Bronchus fibroblast of lung (primary cell): ENCODE measurements around the gene ANAPC2. TPM values are rescaled to one million over a fixed set of nuclear protein-coding genes. Genes with fewer than 3 reads are reported as not detected.

Experiments used
- total RNA-seq: library from RNA; depleted of rRNA; stranded (reverse); fragments of >200 nt; gene quantifications from 2 replicates; pipeline ENCODE4 v1.2.3, GENCODE V29; 2015

The ANAPC2 gene, protein sequence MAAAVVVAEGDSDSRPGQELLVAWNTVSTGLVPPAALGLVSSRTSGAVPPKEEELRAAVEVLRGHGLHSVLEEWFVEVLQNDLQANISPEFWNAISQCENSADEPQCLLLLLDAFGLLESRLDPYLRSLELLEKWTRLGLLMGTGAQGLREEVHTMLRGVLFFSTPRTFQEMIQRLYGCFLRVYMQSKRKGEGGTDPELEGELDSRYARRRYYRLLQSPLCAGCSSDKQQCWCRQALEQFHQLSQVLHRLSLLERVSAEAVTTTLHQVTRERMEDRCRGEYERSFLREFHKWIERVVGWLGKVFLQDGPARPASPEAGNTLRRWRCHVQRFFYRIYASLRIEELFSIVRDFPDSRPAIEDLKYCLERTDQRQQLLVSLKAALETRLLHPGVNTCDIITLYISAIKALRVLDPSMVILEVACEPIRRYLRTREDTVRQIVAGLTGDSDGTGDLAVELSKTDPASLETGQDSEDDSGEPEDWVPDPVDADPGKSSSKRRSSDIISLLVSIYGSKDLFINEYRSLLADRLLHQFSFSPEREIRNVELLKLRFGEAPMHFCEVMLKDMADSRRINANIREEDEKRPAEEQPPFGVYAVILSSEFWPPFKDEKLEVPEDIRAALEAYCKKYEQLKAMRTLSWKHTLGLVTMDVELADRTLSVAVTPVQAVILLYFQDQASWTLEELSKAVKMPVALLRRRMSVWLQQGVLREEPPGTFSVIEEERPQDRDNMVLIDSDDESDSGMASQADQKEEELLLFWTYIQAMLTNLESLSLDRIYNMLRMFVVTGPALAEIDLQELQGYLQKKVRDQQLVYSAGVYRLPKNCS
- total RNA-seq: 10.3 and 15.3 TPM in 2 replicates

DNA sequence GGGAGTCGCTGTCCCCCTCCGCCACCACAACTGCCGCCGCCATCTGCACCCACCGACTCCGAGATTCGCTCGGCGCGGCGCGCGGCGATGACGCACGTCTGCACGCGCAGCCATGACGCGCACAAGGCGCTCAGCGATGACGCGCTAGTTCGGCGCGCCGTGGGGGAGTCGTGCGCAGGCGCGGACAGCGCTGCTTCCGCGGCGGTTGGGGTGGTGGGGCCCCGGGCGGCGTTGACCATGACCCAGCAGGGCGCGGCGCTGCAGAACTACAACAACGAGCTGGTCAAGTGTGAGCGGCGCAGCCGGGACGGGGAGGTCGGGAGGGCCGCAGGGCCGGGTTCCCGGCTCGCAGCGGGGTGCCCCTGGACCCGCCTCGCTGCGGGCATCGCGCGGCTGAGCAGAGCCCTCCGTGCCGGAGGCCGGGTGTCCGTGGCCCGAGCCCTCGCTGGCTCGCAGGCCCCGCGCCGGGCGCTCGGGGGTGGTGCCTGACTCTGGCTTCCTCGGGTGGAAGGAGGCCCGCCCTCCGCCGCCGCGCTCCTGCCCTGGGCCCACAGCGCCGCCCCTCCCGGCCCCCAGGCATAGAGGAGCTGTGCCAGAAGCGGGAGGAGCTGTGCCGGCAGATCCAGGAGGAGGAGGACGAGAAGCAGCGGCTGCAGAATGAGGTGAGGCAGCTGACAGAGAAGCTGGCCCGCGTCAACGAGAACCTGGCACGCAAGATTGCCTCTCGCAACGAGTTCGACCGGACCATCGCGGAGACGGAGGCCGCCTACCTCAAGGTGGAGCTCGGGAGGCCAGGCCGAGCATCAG, at the start of gene ANAPC2, which contains the start of gene SSNA1:
Gene ANAPC2, minus strand, starts transcription at position 71 of the 807 bp plus-strand sequence. Its CDS starts 28 bp downstream, at position 43.
Gene SSNA1, plus strand, starts transcription at position 187 of the 807 bp plus-strand sequence. Its CDS starts 51 bp downstream, at position 238.

DNA sequence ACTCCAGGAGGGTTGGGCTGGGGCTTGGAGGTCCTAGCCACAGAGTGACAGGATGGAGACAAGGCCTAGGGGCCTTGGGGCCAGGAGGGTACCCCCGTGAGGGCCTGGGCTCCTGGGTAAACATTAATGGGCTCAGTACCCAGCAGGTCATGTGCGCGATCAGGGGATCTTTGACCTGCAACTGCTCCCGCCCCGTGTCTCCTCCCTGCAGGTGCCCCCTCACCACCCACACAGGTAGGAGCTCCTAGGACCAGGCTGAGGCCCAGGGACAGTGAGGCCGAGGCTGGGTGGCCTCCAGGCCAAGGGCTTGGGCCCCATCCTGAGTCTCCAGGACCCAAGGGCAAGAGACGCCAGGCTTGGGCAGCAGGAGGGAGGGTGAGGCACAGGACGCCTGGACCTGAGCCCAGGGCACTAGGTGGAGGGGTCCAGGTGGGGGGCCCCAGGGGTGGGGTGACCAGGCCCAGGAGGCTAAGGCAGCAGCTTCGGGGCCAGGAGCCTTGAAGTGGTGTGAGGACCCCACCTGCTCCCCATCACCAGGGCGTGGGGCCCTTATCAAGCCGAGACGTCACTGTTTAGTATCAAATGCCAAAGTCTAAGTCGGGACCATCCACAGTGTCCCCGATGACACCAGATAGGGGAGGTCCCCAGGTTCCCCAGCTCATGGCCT, 42.5 kb upstream of the ANAPC2 start, which contains the start of gene SLC34A3:
Gene SLC34A3, plus strand, starts transcription at position 197 of the 667 bp plus-strand sequence. CDS start 802 bp downstream, outside the sequence.

DNA sequence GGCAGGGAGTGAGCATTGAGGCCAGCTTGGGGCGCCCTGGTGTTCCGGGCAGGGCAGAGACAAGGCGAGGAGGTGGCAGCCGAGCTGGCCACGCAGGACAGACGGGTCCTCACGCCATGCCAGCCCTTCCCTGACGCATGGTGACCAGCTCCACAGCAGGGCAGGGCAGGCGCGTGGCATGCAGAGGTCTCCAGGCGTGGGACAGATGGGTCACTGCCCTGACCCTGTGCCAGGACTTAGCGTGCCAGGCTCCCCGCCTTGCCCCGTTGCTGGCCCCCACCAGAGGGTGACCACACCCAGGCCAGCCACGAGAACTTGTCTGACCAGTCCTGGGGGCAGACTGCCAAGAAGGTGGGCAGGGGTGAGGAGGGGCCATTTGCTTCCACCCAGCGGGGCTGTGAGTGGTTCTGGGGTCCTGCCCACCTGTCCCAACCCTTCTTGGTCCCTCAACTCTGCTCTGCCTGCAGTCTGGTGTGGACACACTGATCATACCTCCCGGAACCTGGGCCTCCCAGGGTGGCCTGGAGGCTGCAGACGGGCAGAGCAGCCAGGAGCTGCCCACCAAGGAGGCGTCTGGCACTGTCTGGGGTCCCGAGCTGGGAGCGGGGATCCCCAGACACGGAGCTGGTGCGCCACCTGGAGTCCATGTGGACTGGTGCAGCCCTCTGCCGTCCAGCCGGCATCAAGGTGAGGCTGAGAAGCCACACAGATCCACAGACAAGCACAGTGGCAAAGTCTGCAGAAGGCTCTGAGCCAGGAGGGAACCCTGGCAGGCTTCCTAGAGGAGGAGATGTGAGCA, 38.9 kb upstream of the ANAPC2 start, which contains the start of gene RNF224:
Gene RNF224, plus strand, starts transcription at position 449 of the 799 bp plus-strand sequence. CDS start 834 bp downstream, outside the sequence.

DNA sequence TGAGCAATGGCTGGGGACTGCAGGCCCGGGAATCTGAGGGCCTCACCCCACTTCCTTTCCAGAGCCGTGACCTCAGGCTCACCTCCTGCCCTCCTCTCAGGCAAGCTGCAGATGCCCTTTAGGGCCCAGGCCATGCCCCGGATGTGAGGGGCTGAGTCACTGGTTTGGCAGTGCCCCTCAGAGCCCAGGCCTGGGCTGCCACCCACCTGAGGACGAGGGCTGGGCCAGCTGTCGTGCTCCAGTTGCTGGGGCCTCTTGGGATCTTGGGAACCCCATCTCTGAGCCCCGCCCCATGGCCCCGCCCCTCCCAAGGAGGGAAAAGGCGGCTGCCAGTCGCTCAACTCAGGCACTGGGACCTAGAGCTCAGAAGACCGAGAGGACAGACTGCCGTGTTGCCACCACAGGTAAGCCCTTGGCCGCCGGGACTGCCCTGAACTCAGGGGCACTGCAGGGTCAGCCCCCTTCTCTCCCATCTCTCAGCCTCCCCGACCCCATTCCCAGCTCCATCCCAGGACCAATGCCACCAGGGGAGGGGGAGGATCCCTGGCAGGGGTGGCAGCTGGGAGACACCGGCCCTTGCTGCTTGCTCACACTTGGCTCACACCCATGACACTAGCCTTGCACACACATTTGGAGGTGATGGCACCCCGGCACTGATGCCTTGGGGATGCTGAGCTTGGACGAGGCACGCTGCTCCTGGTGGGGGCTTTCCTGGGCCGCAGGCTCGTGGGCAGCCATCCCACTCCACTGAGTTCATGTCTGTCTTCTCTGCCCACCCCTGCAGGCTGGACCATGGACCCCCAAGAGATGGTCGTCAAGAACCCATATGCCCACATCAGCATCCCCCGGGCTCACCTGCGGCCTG, 36.7 kb upstream of the ANAPC2 start, which contains the start of gene CYSRT1:
Gene CYSRT1, plus strand, starts transcription at position 345 of the 865 bp plus-strand sequence. Its CDS starts 448 bp downstream, at position 793.

DNA sequence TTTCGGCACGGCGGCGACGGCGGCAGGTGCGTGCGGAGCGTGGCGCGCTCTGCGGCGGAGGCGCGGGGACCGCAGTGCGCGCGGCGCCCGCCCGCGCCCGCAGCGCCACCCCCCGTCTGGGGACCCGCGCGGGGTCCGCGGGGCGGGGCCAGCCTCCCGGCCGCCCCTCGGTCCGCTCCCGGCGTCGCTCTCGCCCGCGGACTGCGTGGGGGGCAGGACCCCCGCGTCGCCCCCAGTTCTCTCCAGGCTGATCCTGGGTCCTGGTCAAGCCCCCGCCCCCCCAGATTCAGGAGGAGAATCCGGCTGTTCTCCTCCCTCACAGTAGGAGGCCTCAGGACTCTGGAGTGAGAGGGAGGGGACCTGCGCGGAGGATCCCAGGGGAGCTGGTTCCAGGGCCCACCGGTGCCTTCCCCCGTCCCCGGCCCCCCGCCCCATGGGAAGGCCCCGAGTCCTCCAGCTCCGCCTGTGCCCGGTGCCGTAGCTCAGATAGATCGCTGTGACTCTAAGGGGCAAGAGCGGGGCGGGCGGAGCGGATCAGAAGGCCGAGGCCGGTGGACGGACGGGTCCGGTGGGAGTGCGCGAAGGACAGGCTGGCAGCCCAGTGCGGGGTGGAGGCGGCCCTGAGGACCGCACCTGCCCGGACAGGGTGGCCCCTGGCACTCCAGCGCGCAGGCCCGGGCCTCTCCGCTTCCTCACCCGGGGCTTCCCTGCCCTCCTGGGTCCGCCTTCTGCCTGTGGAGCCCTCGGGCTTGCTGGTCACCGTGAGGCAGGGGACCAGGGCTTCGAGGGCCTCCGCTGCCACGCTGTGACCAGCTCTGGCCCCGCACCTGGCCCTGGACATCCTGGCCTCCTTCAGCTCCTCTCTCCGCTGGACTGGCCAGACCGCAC, 34.1 kb upstream of the ANAPC2 start, which contains the start of gene RNF208:
Gene RNF208, minus strand, starts transcription at position 51 of the 888 bp plus-strand sequence. CDS start 1,028 bp downstream, outside the sequence.

DNA sequence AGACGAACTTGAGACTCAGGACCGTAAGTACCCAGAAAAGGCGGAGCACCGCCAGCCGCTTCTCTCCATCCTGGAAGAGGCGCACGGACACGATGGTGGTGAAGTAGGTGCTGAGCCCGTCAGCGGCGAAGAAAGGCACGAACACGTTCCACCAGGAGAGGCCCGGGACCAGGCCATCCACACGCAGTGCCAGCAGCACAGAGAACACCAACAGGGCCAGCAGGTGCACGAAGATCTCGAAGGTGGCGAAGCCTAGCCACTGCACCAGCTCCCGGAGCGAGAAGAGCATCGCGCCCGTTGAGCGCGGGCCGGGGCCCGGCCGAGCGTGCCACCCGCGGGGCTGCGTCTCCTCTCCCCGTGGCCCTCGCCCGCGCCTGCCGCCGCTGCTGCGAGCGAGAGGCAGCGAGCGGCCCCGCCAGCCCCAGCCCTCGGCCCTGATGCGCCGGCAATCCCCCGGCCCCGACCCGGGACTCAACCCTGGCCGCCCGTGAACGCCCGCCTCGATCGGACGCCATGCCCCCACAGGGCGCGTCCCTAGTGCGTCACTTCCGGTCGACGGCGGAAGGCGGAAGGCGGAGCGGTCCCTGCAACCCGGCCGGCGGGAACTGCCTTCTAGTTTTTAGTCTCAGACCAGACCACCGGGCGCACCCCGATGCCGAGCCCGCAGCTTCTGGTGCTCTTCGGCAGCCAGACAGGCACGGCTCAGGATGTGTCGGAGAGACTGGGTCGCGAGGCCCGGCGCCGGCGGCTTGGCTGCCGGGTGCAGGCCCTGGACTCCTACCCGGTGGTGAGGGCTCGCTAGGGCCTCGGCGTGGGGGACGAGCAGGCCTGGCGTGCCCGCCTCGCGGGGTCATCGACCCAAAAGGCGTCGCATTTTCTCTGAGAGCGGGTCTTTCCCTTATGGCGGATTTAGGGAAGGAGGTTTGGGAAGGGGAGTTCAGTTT, 17.0 kb upstream of the ANAPC2 start, which contains the start of the genes NDOR1 and TMEM203:
Gene NDOR1, plus strand, starts transcription at position 575 of the 944 bp plus-strand sequence. Its CDS starts 78 bp downstream, at position 653.
Gene TMEM203, minus strand, starts transcription at position 523 of the 944 bp plus-strand sequence. Its CDS starts 234 bp downstream, at position 289.

DNA sequence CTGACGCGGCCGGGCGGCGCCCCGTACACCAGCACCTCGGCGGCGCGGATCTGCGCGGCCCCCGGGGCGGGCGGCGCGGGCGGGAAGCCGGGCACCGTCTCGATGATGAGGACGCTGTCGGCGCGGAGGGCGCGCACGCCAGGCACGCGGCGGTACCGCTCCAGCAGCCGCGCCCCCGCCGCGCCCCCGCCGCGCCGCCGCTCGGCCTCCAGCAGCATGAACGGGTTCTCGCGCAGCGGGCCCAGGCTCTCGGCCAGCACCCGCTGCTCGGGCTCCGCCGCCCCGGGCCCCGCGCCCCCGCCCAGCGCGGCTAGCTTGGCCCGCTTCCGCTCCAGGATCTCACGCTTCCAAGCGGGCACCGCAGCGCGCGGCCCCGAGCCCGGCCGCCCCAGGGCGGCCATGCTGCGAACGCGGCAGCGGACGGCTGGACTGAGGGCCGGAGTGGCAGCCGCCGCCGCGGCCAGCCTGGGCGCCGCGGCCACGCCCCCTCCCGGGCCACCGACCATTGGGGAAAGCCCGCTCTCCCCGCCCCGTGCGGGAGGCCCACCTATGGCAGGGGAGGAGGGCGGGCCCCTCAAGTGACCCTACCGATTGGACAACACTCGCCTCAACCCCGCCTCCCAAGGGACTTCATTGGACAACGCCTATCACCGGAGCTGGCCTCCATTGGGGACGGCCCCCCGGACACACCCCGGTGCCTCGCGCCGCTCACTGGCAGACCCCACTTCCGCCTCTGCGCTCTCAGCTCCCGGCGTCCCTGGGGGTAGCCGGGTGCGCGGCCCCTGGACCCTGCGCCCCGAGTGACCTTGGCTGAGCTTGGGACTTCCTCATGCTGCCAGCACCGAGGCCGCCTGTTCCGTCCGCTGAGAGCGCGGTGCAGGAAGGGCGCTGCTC, 12.2 kb upstream of the ANAPC2 start, which contains the start of gene TPRN:
Gene TPRN, minus strand, starts transcription at position 431 of the 894 bp plus-strand sequence. Its CDS starts 30 bp downstream, at position 401.

DNA sequence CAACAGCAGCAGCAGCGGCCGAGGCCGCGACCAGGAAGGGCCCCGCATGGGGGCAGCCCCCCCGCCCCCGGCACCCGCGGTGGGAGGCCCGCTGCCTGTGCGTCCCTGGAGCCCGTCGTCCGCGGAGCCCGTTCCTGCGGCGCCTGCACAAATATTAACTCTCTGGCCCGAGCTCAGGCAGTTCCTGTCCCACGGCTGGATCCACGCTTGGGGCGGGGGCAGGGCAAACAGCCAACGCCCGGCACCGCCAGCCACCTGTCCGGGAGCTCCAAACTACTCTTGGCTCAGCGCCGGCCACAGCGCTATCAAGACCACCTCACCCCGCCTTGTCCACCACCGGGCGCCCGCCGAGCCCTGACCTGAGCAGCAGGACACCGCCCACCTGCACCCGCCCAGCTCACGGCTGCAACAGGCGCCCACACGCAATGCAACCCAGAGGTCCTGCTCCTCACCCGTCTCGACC, 18.4 kb downstream of the ANAPC2 start, which contains the start of gene LRRC26:
Gene LRRC26, minus strand, starts transcription at position 156 of the 463 bp plus-strand sequence. Its CDS starts 108 bp downstream, at position 48.

DNA sequence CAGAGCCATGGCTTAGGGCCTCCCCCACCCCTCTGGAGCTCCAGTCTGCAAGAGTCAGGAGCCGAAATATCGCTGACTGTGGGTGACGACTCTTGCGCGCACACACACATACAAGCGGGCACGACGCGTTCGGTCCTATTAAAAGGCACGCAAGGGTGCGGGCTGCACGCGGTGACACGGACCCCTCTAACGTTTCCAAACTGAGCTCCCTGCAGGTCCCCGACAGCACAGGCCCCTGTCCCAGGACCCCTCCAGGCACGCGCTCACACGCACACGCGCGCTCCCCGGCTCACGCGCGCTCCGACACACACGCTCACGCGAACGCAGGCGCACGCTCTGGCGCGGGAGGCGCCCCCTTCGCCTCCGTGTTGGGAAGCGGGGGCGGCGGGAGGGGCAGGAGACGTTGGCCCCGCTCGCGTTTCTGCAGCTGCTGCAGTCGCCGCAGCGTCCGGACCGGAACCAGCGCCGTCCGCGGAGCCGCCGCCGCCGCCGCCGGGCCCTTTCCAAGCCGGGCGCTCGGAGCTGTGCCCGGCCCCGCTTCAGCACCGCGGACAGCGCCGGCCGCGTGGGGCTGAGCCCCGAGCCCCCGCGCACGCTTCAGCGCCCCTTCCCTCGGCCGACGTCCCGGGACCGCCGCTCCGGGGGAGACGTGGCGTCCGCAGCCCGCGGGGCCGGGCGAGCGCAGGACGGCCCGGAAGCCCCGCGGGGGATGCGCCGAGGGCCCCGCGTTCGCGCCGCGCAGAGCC, 49.5 kb downstream of the ANAPC2 start, which contains the start of gene GRIN1:
Gene GRIN1, plus strand, starts transcription at position 433 of the 746 bp plus-strand sequence. CDS start 333 bp downstream, outside the sequence.

Other genes starting within 250 kb of the ANAPC2 start
- gene FBXW5, start 243.8 kb downstream of the ANAPC2 start, total RNA-seq: 113 and 115 TPM in 2 replicates
- not detected in 2 replicates for gene C8G, start 243.3 kb downstream of the ANAPC2 start, total RNA-seq
- not detected in 2 replicates for gene LCN12, start 236.3 kb downstream of the ANAPC2 start, total RNA-seq
- 2.4 TPM in 1 of 2 replicates, not detected in the other for gene PTGDS, start 211.1 kb downstream of the ANAPC2 start, total RNA-seq
- gene LCNL1, start 205.6 kb downstream of the ANAPC2 start, total RNA-seq: under 0.01 TPM in 1 of 2 replicates, not detected in the other
- gene PAXX, start 196.1 kb downstream of the ANAPC2 start, total RNA-seq: 30.6 and 32.9 TPM in 2 replicates
- gene CLIC3, start 192.0 kb downstream of the ANAPC2 start, total RNA-seq: 1.3 and 4.0 TPM in 2 replicates
- 8.5 and 9.4 TPM in 2 replicates for gene ABCA2, start 160.3 kb downstream of the ANAPC2 start, total RNA-seq
- gene FUT7, start 156.5 kb downstream of the ANAPC2 start, total RNA-seq: not detected in 2 replicates
- 18.7 and 19.6 TPM in 2 replicates for gene NPDC1, start 142.4 kb downstream of the ANAPC2 start, total RNA-seq
- not detected in 2 replicates for gene ENTPD2, start 134.5 kb downstream of the ANAPC2 start, total RNA-seq
- gene SAPCD2, start 118.0 kb downstream of the ANAPC2 start, total RNA-seq: 21.9 and 24.2 TPM in 2 replicates
- 4.9 and 5.5 TPM in 2 replicates for gene UAP1L1, start 111.0 kb downstream of the ANAPC2 start, total RNA-seq
- 56.0 and 72.4 TPM in 2 replicates for gene MAN1B1, start 101.6 kb downstream of the ANAPC2 start, total RNA-seq
- 66.6 and 69.7 TPM in 2 replicates for gene DPP7, start 73.8 kb downstream of the ANAPC2 start, total RNA-seq
- not detected in 2 replicates for gene GRIN1, start 49.4 kb downstream of the ANAPC2 start, total RNA-seq
- gene LRRC26, start 18.5 kb downstream of the ANAPC2 start, total RNA-seq: not detected in 2 replicates
- gene TMEM210, start 16.5 kb downstream of the ANAPC2 start, total RNA-seq: not detected in 2 replicates
- gene SSNA1, start 116 bp upstream of the ANAPC2 start, total RNA-seq: 75.8 and 84.9 TPM in 2 replicates
- 6.1 and 6.4 TPM in 2 replicates for gene TPRN, start 12.2 kb upstream of the ANAPC2 start, total RNA-seq
- 43.1 and 47.9 TPM in 2 replicates for gene TMEM203, start 17.1 kb upstream of the ANAPC2 start, total RNA-seq
- 14.9 and 16.8 TPM in 2 replicates for gene NDOR1, start 17.1 kb upstream of the ANAPC2 start, total RNA-seq
- 0.50 and 1.2 TPM in 2 replicates for gene RNF208, start 33.7 kb upstream of the ANAPC2 start, total RNA-seq
- 0.74 and 1.2 TPM in 2 replicates for gene CYSRT1, start 36.6 kb upstream of the ANAPC2 start, total RNA-seq
- under 0.01 TPM in 1 of 2 replicates, not detected in the other for gene RNF224, start 38.9 kb upstream of the ANAPC2 start, total RNA-seq
- not detected in 2 replicates for gene SLC34A3, start 42.3 kb upstream of the ANAPC2 start, total RNA-seq
- 795 and 833 TPM in 2 replicates for gene TUBB4B, start 52.7 kb upstream of the ANAPC2 start, total RNA-seq
- gene STPG3, start 62.7 kb upstream of the ANAPC2 start, total RNA-seq: not detected in 2 replicates
- 55.9 and 59.2 TPM in 2 replicates for gene NELFB, start 66.8 kb upstream of the ANAPC2 start, total RNA-seq
- 33.9 and 36.5 TPM in 2 replicates for gene TOR4A, start 89.2 kb upstream of the ANAPC2 start, total RNA-seq
- gene NRARP, start 113.7 kb upstream of the ANAPC2 start, total RNA-seq: 0.45 and 1.7 TPM in 2 replicates
- 10.9 and 11.1 TPM in 2 replicates for gene EXD3, start 234.6 kb upstream of the ANAPC2 start, total RNA-seq
- gene NOXA1, start 234.8 kb upstream of the ANAPC2 start, total RNA-seq: 0.15 and 0.17 TPM in 2 replicates